HG02798 (cell line): Measurements from ENCODE around the gene SFTPB.
A peak's percentile ranks its signal among the peaks of the same experiment; 100 is the strongest.
"Not testable (repeated sequence)": the region's sequence is repeated elsewhere in the genome, so short reads cannot be mapped to it uniquely, and the experiment has no call there.

ENCODE experiments used
- ATAC-seq: cut with Tn5 transposase; IDR thresholded peaks from one replicate; pipeline ENCODE4 v1.9.1; 2021; ENCODE audit warnings: mild to moderate bottlenecking; ENCODE audit not compliant: unreplicated experiment, poor library complexity

SFTPB gene

DNA sequence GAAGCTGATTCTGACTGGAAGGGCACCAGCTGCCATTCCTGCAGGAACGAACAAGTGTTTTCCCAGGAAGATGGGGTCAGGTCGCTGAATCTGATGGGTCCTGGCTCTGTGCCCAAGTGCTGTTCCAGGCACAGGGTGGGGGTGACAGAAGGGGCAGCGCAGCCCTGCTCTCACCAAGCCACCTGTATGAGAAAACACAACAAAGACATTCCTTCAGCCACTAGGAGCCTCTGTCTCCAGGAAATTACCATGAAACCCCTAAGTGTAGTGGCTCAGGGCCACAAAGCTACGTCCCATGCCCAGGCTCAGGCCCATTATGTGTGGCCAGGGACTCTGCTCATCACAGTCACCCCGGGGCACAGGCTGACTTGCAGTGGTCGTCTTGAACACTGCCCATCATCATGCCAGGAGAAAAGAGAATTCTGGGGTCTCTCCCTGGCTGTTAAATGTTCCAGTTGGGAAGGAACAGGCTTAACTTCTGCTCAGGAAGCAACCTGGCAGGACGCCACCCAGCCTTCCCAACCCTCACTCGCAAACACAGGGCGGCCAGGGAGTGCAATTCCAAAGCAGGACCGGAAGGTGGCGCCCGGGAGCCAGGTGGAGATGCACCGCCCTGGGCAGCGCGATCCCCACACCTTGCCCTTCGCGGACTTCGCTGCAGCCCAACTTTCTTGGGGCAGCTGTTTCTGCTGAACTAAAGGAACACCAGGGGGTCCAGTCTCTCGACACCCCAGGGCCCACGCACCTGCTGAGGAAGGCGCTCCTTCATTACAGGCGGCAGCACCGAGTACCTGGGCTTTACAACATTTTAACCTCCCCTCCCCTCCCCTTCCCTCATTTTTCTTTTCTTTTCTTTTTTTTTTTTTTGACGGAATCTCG, 11.0 kb upstream of the SFTPB start:
- peak; percentile 86 for ATAC-seq

DNA sequence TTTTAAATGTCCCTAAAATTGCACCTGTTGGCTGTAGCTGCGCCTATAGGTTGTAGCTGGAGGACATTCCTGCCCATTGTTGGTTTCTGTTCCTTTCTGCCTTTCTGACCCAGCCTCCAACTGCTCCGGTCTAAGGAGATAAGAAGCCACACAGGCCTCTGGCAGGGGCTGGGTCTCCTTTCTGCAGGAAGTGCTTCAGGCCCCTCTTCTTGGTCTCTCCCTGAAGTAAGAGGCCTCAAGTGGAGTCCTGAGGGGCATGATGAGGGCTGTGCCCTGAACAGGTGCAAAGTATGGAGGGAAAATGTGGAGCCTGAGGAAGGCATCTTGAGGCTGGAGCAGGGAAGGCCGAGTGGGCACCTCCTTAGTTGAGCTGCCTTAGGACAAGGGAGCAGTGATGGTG, 10.4 kb upstream of the SFTPB start:
- ATAC-seq: no peak

- no peak for ATAC-seq
Measured at GRCh38 chr2:85675866-85676548, 8.0 kb upstream of the SFTPB start.

- no peak for ATAC-seq
Measured at GRCh38 chr2:85675427-85675826, 7.4 kb upstream of the SFTPB start.

DNA sequence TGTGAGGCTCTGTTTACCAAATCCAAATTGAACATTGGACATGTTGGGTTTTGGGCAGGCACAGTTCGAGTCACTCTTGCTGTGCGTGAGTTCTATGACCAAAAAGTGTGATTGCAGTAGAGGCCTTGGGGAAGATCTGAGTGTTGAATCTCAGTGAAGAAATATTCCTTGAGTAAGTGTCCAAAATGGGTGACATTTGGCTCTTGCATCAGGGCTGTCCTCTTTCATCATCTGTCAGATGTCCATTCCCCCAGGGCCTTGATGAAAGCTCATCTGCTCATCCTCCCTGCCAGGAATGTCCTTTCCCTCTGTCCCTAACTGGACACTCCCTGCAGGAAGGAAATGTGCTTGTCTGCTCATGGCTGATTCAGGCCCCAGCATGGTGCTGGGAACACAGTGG, 6.4 kb upstream of the SFTPB start:
- no peak for ATAC-seq

GRCh38 chr2:85673716-85674375, 5.8 kb upstream of the SFTPB start:
- no peak for ATAC-seq

DNA sequence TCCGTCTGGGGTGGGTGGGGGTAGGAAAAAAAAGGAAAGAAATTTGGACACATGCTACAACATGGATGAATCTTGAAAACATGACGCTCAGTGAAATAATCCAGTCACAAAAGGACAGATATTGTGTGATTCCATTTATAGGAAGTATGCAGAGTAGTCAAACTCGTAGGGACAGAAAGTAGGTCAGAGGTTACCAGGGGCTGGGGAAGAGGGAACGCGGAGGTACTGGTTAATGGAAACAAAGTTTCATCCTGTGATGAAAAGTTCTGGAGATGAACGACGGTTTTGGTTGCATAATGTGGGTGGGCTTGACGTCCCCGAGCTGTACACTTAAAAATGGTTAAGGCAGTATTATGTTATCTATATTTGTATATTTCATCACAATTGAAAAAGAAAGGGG, 4.5 kb upstream of the SFTPB start:
- ATAC-seq: no peak

DNA sequence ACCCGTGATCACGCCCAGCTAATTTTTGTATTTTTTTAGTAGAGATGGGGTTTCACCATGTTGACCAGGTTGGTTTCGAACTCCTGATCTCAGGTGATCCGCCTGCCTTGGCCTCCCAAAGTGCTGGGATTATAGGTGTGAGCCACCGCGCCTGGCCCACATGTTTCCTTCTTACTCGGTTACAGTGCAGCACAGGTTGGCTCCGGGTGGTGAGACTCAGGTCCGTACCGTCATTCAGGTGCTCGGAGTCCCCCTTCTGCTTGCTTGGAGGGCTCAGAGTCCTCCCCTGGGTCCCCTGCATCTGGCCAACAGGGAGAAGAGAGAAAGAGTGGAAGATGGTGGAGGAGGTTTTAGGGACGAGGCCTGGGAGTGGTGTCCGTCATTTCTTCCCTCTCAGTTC, 2.4 kb upstream of the SFTPB start:
- ATAC-seq: not testable (repeated sequence)

GRCh38 chr2:85669549-85669948, 1.6 kb upstream of the SFTPB start:
- ATAC-seq: peak; percentile 70

- ATAC-seq: no peak
Measured at GRCh38 chr2:85668857-85669142, 801 bp upstream of the SFTPB start.

- no peak for ATAC-seq
Measured at GRCh38 chr2:85667561-85668008, 414 bp downstream of the SFTPB start.

- ATAC-seq: no peak
Measured at GRCh38 chr2:85666435-85667316, 1.3 kb downstream of the SFTPB start.

- no peak for ATAC-seq
Measured at GRCh38 chr2:85666016-85666415, 2.0 kb downstream of the SFTPB start.

DNA sequence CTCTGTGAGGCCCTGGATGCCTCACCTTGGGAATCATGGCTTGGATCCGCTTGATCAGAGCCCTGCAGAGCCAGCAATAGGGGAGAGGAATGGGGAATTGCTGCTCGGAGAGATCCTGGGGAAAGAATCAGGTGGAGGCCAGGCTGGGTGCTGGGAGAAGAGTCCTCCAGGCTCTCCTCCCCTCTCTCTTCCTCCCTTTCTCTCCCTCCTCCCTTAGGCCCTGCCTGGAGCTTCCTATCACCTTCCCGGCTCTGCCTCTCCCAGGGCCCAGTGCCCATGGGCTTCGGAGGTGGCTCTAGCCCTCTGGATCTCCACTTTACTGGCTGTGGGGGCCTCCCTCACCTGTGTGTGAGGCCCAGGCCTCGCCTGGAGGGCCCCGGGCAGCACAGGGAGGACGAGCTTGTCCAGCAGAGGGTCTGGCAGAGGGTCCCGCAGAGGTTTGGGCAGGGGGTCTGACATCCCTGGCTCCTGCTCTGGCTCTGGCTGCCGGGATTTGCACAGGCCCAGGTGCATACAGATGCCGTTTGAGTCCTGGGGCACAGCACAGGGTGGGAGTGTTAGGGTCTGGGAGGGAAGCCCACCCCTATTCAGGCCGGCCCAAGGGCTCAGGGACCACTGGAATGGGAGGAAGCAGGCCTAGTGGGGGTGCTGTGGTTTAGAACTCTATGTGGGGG, 2.6 kb downstream of the SFTPB start:
- no peak for ATAC-seq

DNA sequence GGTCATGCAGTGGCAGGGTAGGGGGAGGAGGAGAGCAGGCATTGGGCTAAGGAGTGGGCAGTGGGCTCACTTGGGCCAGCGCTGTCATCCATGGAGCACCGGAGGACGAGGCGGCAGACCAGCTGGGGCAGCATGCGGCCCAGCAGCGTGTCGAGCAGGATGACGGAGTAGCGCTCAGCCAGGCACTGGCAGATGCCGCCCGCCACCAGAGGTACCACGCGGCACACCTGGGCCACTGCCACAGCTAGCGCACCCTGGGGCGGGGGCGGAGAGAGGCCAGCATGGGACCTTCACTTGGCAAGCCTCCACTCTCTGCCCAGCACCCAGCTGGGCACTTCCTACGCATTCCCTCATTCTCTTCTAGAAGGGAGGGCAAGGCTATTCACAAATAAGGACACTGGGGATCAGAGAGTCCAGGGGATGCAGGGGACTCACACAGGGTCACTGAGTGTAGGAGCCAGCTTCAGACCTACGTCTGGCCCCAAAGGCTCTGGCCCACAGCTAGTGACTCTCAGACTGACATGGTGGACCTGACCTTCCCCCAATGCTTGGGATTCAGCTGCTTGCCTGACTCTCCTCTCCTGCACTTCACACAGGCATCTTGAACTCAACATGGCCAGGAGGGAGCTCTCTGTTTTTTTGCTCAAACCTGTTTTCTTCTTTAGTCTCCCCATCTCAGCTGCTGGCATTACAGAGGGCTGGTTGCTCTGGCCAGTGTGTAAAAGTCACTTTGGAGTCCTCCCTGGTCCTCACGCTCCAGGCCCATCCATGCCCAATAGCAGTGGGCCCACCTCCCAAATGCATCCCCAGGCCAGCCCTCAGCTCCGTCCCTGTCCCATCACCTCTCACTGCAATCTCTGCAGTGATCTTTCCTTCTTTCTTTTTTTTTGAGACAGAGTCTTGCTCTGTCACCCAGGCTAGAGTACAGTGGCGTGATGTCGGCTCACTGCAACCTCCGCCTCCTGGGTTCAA, 4.1 kb downstream of the SFTPB start:
- no peak for ATAC-seq

- no peak for ATAC-seq
Measured at GRCh38 chr2:85662899-85663593, 5.0 kb downstream of the SFTPB start.

GRCh38 chr2:85661139-85661858, 6.7 kb downstream of the SFTPB start:
- ATAC-seq: no peak

DNA sequence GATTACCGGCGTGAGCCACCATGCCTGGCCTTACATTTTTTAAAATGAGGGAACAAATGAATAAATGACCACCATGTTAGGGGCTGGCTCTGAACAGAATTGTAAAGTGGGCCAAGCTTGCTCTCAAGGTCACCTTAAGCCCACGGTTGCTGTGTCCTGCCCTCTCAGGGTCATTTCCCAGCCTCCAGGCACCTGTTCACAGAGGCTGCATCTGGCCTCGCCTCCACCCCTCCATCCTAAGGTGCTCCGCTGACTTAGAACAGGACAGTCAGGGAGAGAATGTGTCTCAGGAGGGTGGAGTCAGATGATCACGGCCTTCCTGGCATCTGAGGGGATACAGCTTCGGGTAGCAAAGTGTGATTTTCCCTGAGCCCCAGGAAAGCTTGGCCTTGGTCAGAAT, 7.3 kb downstream of the SFTPB start:
- ATAC-seq: no peak
